HG02970 (cell line): ENCODE data around the gene TSPAN13.

Experiments
- ATAC-seq: cut with Tn5 transposase; IDR thresholded peaks from one replicate; pipeline ENCODE4 v1.9.1; 2021; ENCODE audit warnings: mild to moderate bottlenecking, moderate library complexity, moderate number of reproducible peaks; ENCODE audit not compliant: unreplicated experiment, low FRiP score

Gene TSPAN13

DNA sequence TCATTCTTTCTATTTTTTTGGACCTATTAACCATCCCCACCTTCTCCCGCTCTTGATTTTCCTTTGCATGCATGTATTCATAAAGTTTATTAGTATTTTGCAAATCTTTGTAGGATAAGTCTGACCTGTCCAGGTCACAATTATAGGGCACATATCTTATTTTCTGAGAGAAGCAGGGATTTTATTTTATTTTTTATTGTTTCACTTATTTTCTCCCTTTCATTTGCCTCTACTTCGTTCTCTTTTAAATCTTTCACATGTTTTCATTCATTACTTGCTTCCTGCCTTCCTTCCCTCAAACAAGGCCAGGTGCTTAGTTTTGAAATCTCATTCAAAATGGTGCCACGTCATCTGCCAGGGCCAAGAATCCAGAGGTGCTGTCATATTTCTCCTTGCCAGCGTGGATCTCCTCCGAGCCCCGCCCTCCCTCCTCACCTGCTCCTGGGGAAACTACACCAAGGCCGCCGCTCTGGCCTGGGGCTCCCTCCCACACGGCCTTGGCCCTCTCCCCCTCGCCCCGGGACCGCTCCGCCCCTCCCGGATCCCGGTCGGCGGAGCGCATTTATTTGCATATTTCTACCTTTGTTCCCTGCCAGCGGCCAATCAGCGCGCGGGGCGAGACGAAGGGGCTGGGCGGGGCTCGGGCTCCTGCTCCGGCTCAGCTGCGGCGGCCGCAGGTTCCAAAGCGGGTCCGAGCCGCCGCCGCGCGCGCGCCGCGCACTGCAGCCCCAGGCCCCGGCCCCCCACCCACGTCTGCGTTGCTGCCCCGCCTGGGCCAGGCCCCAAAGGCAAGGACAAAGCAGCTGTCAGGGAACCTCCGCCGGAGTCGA, at the start of gene TSPAN13:
Gene TSPAN13 (plus strand): TSS at position 654 of the 830 bp plus-strand sequence. CDS start 213 bp downstream, outside the sequence.
- ATAC-seq = peak; percentile 45

DNA sequence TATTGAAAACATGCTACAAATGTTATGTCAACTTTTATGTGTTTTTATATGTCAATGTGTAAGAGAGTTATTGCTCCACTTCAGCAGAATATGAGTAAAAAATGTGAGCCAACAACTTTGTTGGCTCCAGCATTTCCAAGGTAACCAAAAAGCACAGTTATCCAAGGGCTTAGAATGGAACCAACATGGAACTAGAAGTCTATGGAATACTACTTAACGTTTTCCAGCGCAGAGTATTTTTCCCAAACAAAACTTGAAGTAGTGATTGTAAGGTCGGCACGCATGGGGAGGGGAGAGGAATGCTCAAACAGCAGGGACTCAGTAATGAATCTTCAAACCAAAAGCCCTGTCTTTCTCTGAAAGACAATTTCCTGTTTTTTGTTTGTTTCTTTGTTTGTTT, 45.0 kb upstream of the TSPAN13 start:
- no peak for ATAC-seq

DNA sequence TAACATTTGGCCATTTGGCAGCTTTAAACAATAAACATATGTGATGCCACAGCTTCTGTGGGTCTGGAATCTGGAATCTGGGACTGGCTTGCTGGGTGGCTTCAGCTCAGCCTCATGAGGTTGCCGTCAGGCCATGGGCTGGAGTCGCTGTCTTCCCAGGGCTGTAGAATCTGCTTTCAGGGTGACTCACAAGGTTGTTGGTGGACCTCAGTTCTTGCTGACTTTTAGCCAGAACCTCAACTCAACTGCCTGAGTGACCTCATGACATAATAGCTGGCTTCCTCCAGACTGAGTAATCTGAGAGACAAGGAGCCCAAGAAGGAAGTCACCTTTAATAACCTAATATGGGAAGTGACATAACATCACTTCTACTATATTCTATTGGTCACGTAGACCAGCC, 44.6 kb upstream of the TSPAN13 start:
- no peak for ATAC-seq

DNA sequence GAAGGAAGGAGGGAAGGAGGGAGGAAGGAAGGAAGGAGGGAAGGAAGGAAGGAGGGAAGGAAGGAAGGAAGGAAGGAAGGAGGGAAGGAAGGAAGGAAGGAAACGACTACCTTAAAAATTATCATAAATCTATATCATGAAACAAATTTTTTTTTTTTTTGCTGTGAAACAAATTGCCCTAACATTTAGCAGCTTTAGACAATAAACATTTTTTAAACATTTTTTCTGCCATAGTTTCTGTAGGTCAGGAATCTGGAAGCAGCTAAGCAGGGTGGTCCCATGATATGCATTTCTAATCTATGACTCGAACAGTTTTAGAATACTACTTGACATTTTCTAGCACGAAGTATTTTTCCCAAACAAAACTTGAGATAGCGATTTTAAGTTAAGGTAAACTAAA, 42.9 kb upstream of the TSPAN13 start:
- ATAC-seq = no peak

- ATAC-seq = no peak
These were observed 41.8 kb upstream of the TSPAN13 start for GRCh38 chr7:16711730-16712129.

GRCh38 chr7:16712916-16713315, 40.6 kb upstream of the TSPAN13 start:
- no peak for ATAC-seq

DNA sequence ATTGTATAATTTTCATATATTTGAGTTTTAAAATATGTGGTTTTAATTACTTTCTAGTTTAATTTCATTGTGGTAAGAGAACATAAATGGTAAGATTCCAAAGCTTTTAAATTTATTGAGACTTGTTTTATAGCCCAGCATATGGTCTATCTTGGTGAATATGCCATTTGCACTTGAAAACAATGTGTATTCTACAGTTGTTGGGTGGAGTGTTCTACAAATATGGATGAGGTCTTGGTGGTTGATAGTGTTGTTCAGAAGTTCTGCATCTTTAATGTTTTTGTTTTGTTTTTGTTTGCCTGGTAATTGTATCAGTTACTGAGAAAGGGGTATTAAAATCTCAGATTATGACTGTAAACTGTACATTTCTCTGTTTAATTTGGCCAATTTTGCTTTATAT, 37.6 kb upstream of the TSPAN13 start:
- no peak for ATAC-seq

DNA sequence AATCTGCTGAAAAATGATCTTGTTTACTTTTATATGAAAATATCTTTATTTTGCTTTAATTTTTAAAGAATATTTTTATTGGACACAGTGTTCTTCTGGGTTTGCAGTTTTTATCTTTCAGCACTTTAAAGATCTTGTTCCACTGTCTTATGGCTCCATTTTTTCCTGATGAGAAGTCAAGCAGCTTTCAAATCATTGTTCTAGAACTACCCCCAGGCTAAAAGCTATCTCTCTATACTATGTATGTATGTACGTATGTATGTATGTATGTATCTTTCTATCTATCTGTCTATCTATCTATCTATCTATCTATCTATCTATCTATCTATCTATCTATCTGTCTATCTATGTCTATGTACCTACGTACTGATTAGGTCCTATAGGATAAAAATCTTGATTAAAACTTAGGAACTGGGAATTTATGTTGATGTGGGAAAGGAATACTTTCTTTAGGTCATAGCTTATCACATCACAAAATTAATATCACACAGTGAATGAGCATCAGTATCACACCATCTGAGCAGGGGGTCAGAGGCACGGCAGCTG, 35.4 kb upstream of the TSPAN13 start:
- no peak for ATAC-seq

- no peak for ATAC-seq
These were observed 33.9 kb upstream of the TSPAN13 start for GRCh38 chr7:16719699-16720098.

GRCh38 chr7:16721541-16721940, 32.0 kb upstream of the TSPAN13 start:
- no peak for ATAC-seq

- no peak for ATAC-seq
These were observed 29.2 kb upstream of the TSPAN13 start for GRCh38 chr7:16724344-16724743.

DNA sequence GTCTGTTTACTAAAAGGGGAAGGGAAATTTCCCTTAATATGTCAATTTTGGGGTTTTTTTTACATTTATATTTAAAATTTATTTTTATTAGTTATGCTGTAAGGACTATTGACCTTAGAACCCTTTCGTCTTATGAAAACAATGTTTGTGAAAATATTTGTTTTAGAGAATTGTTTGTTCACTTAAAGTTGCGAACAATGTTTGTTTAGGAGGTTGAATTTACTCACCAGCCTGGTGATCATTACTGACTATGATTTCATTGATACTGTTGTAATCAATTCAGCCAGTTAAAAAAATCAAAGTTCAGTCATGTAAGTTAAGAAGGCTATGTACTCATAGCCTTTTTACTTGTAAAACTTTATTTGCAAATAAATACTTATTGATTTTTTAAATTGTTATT, 27.4 kb upstream of the TSPAN13 start:
- no peak for ATAC-seq

DNA sequence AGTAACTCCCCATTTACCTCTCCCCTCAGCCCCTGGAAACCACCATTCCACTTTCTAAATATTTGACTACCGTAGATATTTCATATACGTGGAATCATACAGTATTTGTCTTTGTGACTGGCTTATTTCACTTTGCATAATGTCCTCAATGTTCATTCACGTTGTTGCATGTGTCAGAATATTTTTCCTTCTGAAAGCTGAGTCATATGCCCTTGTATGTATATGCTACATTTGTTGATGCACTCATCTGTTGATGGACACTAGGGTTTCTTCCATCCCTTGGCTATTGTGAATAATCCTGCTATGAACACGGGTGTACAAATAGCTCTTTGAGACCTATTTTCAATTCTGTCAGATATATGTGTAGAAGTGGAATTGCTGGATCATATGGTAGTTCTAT, 25.8 kb upstream of the TSPAN13 start:
- ATAC-seq = no peak

DNA sequence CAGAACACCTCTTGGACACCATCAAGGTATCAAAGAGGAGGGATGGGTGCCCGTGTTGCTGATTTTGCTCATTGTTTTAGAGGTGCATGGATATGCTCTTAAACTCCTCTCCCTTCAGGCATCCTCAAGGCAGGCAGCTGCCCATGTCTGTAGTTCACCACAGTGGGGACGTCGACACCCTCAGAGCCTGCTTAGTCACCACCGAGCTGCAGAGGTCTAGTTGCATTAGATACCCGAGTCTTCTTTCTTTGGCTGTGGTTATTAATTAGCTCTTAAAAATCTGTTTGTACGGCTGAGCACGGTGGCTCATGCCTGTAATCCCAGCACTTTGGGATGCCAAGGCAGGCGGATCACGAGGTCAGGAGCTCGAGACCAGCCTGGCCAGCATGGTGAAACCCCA, 24.7 kb upstream of the TSPAN13 start:
- ATAC-seq = no peak

DNA sequence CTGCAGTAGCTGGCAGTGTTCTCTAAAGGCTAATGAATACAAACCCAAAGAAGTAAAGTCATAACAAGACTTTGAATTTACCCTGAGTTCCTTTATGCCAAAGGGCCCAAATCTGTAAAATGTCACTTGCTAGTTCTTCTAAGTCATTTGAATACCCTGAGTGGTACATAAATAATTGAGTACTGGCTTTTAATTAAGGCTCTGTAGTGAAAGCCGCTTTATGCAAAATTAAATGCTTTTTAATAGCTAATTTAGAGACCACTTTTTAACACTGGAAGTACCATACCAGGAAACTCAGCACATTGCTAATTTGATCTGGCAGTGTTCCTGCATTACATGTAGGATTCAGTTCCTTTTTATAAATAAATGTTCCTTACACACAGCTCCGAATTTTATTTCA, 24.0 kb upstream of the TSPAN13 start:
- no peak for ATAC-seq

GRCh38 chr7:16730937-16731336, 22.6 kb upstream of the TSPAN13 start:
- ATAC-seq = no peak

GRCh38 chr7:16732828-16733227, 20.7 kb upstream of the TSPAN13 start:
- ATAC-seq = no peak

- ATAC-seq = no peak
These were observed 19.3 kb upstream of the TSPAN13 start for GRCh38 chr7:16734148-16734726.

GRCh38 chr7:16735020-16735419, 18.5 kb upstream of the TSPAN13 start:
- ATAC-seq = no peak

DNA sequence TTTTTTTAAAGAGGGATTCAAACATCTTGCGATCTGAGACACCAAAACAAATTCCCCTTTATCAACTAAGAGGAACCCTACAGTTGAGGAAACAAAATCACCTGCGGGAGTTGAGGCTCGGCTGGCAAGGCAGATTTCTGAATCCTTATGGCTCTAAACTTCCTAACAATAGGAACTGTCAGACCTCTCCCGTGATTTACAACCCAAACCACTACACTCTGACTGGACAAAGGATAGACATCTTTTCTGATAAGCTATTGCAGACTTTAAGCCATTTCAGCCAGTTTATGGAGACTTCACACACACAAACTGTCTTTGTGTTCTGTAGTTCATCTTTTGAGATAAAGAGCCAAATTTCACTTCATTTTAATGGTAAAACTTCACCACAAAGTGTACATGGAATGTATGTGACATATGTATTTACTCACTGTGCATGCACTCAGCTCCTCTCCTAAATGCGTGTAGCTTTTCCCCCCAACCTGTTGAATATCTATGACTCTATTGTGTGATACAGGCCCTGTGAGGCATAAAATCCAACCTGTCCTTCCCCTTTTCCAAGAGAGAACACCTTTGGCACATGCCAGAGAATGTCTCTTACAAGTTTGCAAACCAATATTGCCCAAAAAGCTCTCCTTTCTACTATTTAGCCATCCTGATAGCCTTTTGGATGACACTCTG, 15.4 kb upstream of the TSPAN13 start:
- no peak for ATAC-seq

- ATAC-seq = no peak
These were observed 13.5 kb upstream of the TSPAN13 start for GRCh38 chr7:16739863-16740622.
